ENCODE data around the gene CDC42SE2.
"Not testable (repeated sequence)": the region's sequence is repeated elsewhere in the genome, so short reads cannot be mapped to it uniquely, and the experiment has no call there.

CDC42SE2 gene

GRCh38 chr5:131371835-131372234 lies 108.0 kb downstream of the CDC42SE2 start:
- FAIRE-seq = no peak

GRCh38 chr5:131373265-131373664 lies 109.4 kb downstream of the CDC42SE2 start:
- FAIRE-seq = no peak

GRCh38 chr5:131375351-131375750 lies 111.5 kb downstream of the CDC42SE2 start:
- no peak for FAIRE-seq

GRCh38 chr5:131377346-131377745 lies 113.5 kb downstream of the CDC42SE2 start:
- no peak for FAIRE-seq

GRCh38 chr5:131377785-131378325 lies 114.0 kb downstream of the CDC42SE2 start:
- no peak for FAIRE-seq

- no peak for FAIRE-seq
Observed at GRCh38 chr5:131378721-131379541, 115.1 kb downstream of the CDC42SE2 start.

GRCh38 chr5:131379723-131380122 lies 115.9 kb downstream of the CDC42SE2 start:
- no peak for FAIRE-seq

GRCh38 chr5:131380238-131380637 lies 116.4 kb downstream of the CDC42SE2 start:
- not testable (repeated sequence) for FAIRE-seq

- no peak for FAIRE-seq
Observed at GRCh38 chr5:131381021-131381420, 117.2 kb downstream of the CDC42SE2 start.

GRCh38 chr5:131381777-131382176 lies 117.9 kb downstream of the CDC42SE2 start:
- FAIRE-seq = no peak

- no peak for FAIRE-seq
Observed at GRCh38 chr5:131382407-131383395, 118.8 kb downstream of the CDC42SE2 start.

- FAIRE-seq = no peak
Observed at GRCh38 chr5:131384173-131384572, 120.3 kb downstream of the CDC42SE2 start.

GRCh38 chr5:131384616-131385214 lies 120.9 kb downstream of the CDC42SE2 start:
- FAIRE-seq = no peak

- FAIRE-seq = no peak
Observed at GRCh38 chr5:131386124-131386523, 122.3 kb downstream of the CDC42SE2 start.

GRCh38 chr5:131386779-131387178 lies 122.9 kb downstream of the CDC42SE2 start:
- FAIRE-seq = no peak

- no peak for FAIRE-seq
Observed at GRCh38 chr5:131387255-131387654, 123.4 kb downstream of the CDC42SE2 start.

GRCh38 chr5:131389096-131389868 lies 125.4 kb downstream of the CDC42SE2 start:
- no peak for FAIRE-seq

- no peak for FAIRE-seq
Observed at GRCh38 chr5:131389869-131390265, 126.0 kb downstream of the CDC42SE2 start.

GRCh38 chr5:131392466-131393095 lies 128.7 kb downstream of the CDC42SE2 start:
- FAIRE-seq = no peak

- no peak for FAIRE-seq
Observed at GRCh38 chr5:131393498-131393968, 129.7 kb downstream of the CDC42SE2 start.

GRCh38 chr5:131394128-131394527 lies 130.3 kb downstream of the CDC42SE2 start:
- no peak for FAIRE-seq

Measured in colon (tissue), 2 donors.